ENCODE measurements around the gene KIF1B. TPM values are rescaled to one million over a fixed set of nuclear protein-coding genes. Genes with fewer than 3 reads are reported as not detected.

The KIF1B gene
- total RNA-seq, 1 donor from 2014 or later: 78.4 TPM

GRCh38 chr1:10288029-10288615 lies 77.8 kb downstream of the KIF1B start:
- H3K27me3 ChIP-seq (ENCODE audit: low read depth): no peaks in the 10 kb centered on the region
- DNase-seq: no peak
- H3K36me3 ChIP-seq: peaks cover 68% of the 10 kb centered on the region
- intact Hi-C loops (cut with micrococcal nuclease): no loop called here
- H3K9me3 ChIP-seq (replicated peaks): no peaks in the 10 kb centered on the region
- peaks cover 56% of the 10 kb centered on the region for H3K4me1 ChIP-seq
- no peak overlapping the region for H3K4me3 ChIP-seq
- TF ChIP-seq CTCF (IDR thresholded peaks at IDR 0.05; ENCODE audit: borderline replicate concordance): no peak
- H3K27ac ChIP-seq (replicated peaks): peak overlapping the region; percentile 86

GRCh38 chr1:10291705-10292104 lies 81.3 kb downstream of the KIF1B start:
- peaks cover 79% of the 10 kb centered on the region for H3K36me3 ChIP-seq
- intact Hi-C loops (cut with micrococcal nuclease): no loop called here
- H3K4me3 ChIP-seq: no peak overlapping the region
- TF ChIP-seq CTCF (IDR thresholded peaks at IDR 0.05; ENCODE audit: borderline replicate concordance): no peak
- no peak for DNase-seq
- H3K27me3 ChIP-seq (ENCODE audit: low read depth): no peaks in the 10 kb centered on the region
- H3K9me3 ChIP-seq (replicated peaks): no peaks in the 10 kb centered on the region
- H3K4me1 ChIP-seq: peaks cover 28% of the 10 kb centered on the region
- no peak overlapping the region for H3K27ac ChIP-seq (replicated peaks)

GRCh38 chr1:10292188-10292587 lies 81.8 kb downstream of the KIF1B start:
- no peak for TF ChIP-seq CTCF (IDR thresholded peaks at IDR 0.05; ENCODE audit: borderline replicate concordance)
- Histone ChIP-seq H3K9me3 (replicated peaks) (no peaks in the 10 kb centered on the region), H3K27me3 (ENCODE audit: low read depth) (no peaks in the 10 kb centered on the region), H3K4me1 (peaks cover 24% of the 10 kb centered on the region), H3K4me3 (no peak overlapping the region), H3K36me3 (peaks cover 84% of the 10 kb centered on the region), H3K27ac (replicated peaks) (no peak overlapping the region)
- no peak for DNase-seq
- intact Hi-C loops (cut with micrococcal nuclease): no loop called here

GRCh38 chr1:10295481-10296085 lies 85.2 kb downstream of the KIF1B start:
- peaks cover 82% of the 10 kb centered on the region for H3K36me3 ChIP-seq
- H3K27ac ChIP-seq (replicated peaks): no peak overlapping the region
- H3K4me1 ChIP-seq: peaks cover 28% of the 10 kb centered on the region
- intact Hi-C loops (cut with micrococcal nuclease): no loop called here
- TF ChIP-seq CTCF (IDR thresholded peaks at IDR 0.05; ENCODE audit: borderline replicate concordance): no peak
- H3K27me3 ChIP-seq (ENCODE audit: low read depth): no peaks in the 10 kb centered on the region
- no peak overlapping the region for H3K4me3 ChIP-seq
- no peak for DNase-seq
- no peaks in the 10 kb centered on the region for H3K9me3 ChIP-seq (replicated peaks)

- Histone ChIP-seq H3K4me3 (no peak overlapping the region), H3K27me3 (ENCODE audit: low read depth) (no peaks in the 10 kb centered on the region), H3K36me3 (peaks cover 65% of the 10 kb centered on the region), H3K4me1 (peaks cover 37% of the 10 kb centered on the region), H3K27ac (replicated peaks) (peak overlapping the region; percentile 17), H3K9me3 (replicated peaks) (no peaks in the 10 kb centered on the region)
- intact Hi-C loops (cut with micrococcal nuclease): no loop called here
- DNase-seq: no peak
- TF ChIP-seq CTCF (IDR thresholded peaks at IDR 0.05; ENCODE audit: borderline replicate concordance): no peak
These were observed 88.8 kb downstream of the KIF1B start for GRCh38 chr1:10299151-10299550.
